ENCODE results near the gene CFAP141.

Gene CFAP141

DNA sequence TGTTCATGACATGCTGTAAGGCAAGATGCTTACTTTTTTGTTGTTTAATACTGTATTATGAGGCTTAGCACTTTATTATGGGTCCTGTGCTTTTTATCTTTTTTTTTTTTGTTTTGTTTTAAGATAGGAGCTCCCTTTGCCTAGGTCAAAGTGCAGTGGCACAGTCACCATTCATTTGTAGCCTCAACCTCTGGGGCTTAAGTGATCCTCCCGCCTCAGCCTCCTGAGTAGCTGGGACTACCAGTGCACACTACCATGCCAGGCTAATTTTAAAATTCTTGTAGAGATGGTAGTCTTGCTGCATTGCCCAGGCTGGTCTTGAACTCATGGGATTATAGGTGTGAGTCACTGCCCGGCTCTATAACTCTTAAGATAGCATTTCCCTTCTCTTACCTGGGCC lies 19.2 kb upstream of the CFAP141 start:
- Histone ChIP-seq H3F3A (ENCODE audit: control insufficient read depth, insufficient read depth) (0 out of 2 replicates have a peak, but pooled peaks cover 2% of the 10 kb centered on the region), H3K9me2 (replicated peaks; ENCODE audit: control insufficient read depth, low read length) (no peaks in the 10 kb centered on the region), H3K4me1 (ENCODE audit: control insufficient read depth, low read length) (peaks cover 25% of the 10 kb centered on the region), H3K36me3 (ENCODE audit: control insufficient read depth, low read length) (peaks cover 93% of the 10 kb centered on the region), H3K9me3 (ENCODE audit: control insufficient read depth, insufficient read depth, low read length) (peaks cover 3% of the 10 kb centered on the region; the same call in 1 of the 2 replicates), H3K79me2 (ENCODE audit: control insufficient read depth, low read length) (peaks cover 96% of the 10 kb centered on the region), H4K20me1 (ENCODE audit: control insufficient read depth, insufficient read depth, low read depth, low read length) (peaks cover 31% of the 10 kb centered on the region; the same call in 1 of the 2 replicates), H3K4me2 (ENCODE audit: low read length) (no peak overlapping the region), H3K4me3 (ENCODE audit: low read length) (no peak overlapping the region), H3K27ac (ENCODE audit: low read depth, low read length) (no peak overlapping the region), H3K27me3 (ENCODE audit: control insufficient read depth, low read length) (no peaks in the 10 kb centered on the region)
- no peak for TF ChIP-seq EZH2phosphoT487 (IDR thresholded peaks at IDR 0.05; ENCODE audit: borderline replicate concordance, low read length)
- TF ChIP-seq CTCF (IDR thresholded peaks at IDR 0.05; ENCODE audit: low read depth, low read length, poor library complexity, severe bottlenecking): no peak

GRCh38 chr1:154223621-154224020 lies 17.5 kb upstream of the CFAP141 start:
- Histone ChIP-seq H3K9me2 (replicated peaks; ENCODE audit: control insufficient read depth, low read length) (no peaks in the 10 kb centered on the region), H3K27me3 (ENCODE audit: control insufficient read depth, low read length) (no peaks in the 10 kb centered on the region), H3K79me2 (ENCODE audit: control insufficient read depth, low read length) (peaks cover 97% of the 10 kb centered on the region), H3K9me3 (ENCODE audit: control insufficient read depth, insufficient read depth, low read length) (peaks cover 3% of the 10 kb centered on the region; the same call in 1 of the 2 replicates), H3K4me3 (ENCODE audit: low read length) (peak overlapping the region; percentile 1; the same call in 1 of the 2 replicates), H3K4me2 (ENCODE audit: low read length) (peak overlapping the region; percentile 72), H4K20me1 (ENCODE audit: control insufficient read depth, insufficient read depth, low read depth, low read length) (peaks cover 31% of the 10 kb centered on the region; the same call in 1 of the 2 replicates), H3K4me1 (ENCODE audit: control insufficient read depth, low read length) (peaks cover 35% of the 10 kb centered on the region), H3K27ac (ENCODE audit: low read depth, low read length) (no peak overlapping the region), H3F3A (ENCODE audit: control insufficient read depth, insufficient read depth) (no peaks in the 10 kb centered on the region), H3K36me3 (ENCODE audit: control insufficient read depth, low read length) (peaks cover 92% of the 10 kb centered on the region)
- TF ChIP-seq CTCF (IDR thresholded peaks at IDR 0.05; ENCODE audit: low read depth, low read length, poor library complexity, severe bottlenecking) (no peak), EZH2phosphoT487 (IDR thresholded peaks at IDR 0.05; ENCODE audit: borderline replicate concordance, low read length) (no peak)

GRCh38 chr1:154222918-154223317 lies 16.8 kb upstream of the CFAP141 start:
- TF ChIP-seq CTCF (IDR thresholded peaks at IDR 0.05; ENCODE audit: low read depth, low read length, poor library complexity, severe bottlenecking) (no peak), EZH2phosphoT487 (IDR thresholded peaks at IDR 0.05; ENCODE audit: borderline replicate concordance, low read length) (no peak)
- Histone ChIP-seq H3K27ac (ENCODE audit: low read depth, low read length) (no peak overlapping the region), H3F3A (ENCODE audit: control insufficient read depth, insufficient read depth) (no peaks in the 10 kb centered on the region), H3K4me2 (ENCODE audit: low read length) (peak overlapping the region; percentile 72), H3K4me3 (ENCODE audit: low read length) (peak overlapping the region; percentile 72), H3K27me3 (ENCODE audit: control insufficient read depth, low read length) (no peaks in the 10 kb centered on the region), H3K9me3 (ENCODE audit: control insufficient read depth, insufficient read depth, low read length) (peaks cover 3% of the 10 kb centered on the region; the same call in 1 of the 2 replicates), H4K20me1 (ENCODE audit: control insufficient read depth, insufficient read depth, low read depth, low read length) (peaks cover 31% of the 10 kb centered on the region; the same call in 1 of the 2 replicates), H3K9me2 (replicated peaks; ENCODE audit: control insufficient read depth, low read length) (no peaks in the 10 kb centered on the region), H3K36me3 (ENCODE audit: control insufficient read depth, low read length) (peaks cover 92% of the 10 kb centered on the region), H3K4me1 (ENCODE audit: control insufficient read depth, low read length) (peaks cover 42% of the 10 kb centered on the region), H3K79me2 (ENCODE audit: control insufficient read depth, low read length) (peaks cover 97% of the 10 kb centered on the region)
